SK-MEL-5 (cell line): ENCODE data around the gene ACTR3. TPM values are rescaled to one million over a fixed set of nuclear protein-coding genes. Genes with fewer than 3 reads are reported as not detected.
"Not testable (repeated sequence)": the region's sequence is repeated elsewhere in the genome, so short reads cannot be mapped to it uniquely, and the experiment has no call there.

Experiments used
- DNase-seq: peaks from one replicate; pipeline ENCODE4 v3.0.0-alpha.2; 2016; ENCODE audit warnings: low read depth, low spot score
- in situ Hi-C: cut with HindIII; loops from 2 replicates; pipeline ENCODE4 v1.10.0; 2016; ENCODE audit warnings: low sequenced_read_pairs, high pct_unique_total_duplicates, low pct_unique_long_range_greater_than_20kb
- polyA plus RNA-seq, 2 experiments: library from polyadenylated mRNA; depleted of rRNA; stranded (reverse); fragments of >200 nt; gene quantifications; 2 replicates each; pipeline ENCODE4 v1.2.3, GENCODE V29; 2015
- total RNA-seq: library from RNA; depleted of rRNA; stranded (reverse); fragments of >200 nt; shearing (Covaris generic); gene quantifications from 2 replicates; pipeline ENCODE4 v1.2.3, GENCODE V29; 2014; rRNA removed

Gene ACTR3
- 217 and 218 TPM in 2 replicates for total RNA-seq
- polyA plus RNA-seq (2015; cell fraction: cytosol; rRNA removed) = 138 and 168 TPM in 2 replicates
- polyA plus RNA-seq (2015; cell fraction: nucleus; rRNA removed) = 40.6 and 47.3 TPM in 2 replicates

DNA sequence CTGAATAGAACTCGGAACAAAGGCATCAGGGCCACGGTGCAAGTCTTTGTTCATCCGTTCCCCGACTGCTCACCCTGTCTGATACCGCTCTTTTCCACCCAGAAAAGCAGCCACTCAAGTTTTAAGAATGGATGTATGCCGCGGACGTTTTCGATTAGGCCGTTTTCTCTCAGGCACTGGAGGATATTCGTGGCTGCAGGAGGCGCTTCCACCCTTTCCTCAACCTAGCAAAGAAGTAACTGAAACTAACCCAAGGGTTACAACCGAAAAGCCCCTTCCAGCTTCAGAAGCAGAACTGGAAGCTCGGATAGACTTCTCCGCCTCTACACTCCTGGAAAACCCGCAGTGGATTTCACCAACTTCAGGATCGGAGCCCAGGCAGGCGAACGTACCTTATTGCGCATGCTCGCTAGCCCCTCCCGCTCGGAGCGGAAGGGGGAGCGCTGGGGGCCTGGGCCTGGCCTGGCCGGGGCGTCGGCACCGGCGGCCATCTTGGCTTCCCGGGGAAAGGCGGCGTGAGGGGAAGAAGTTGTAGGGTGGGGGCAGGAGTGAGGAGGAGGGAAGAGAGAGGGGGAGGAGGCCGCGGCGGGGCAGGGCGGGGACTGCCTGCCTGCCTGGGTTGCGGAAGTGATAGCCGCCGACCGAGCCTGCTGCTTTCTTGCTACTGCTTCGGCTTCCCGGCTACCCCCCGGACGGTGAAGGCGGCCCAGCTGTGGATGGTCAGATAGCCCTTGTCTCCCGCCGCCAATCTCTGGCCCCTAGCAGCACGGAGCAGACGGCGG, at the start of gene ACTR3:
TSS of gene ACTR3 (plus strand) at position 619 of the 782 bp plus-strand sequence. CDS start 191 bp downstream, outside the sequence.
- in situ Hi-C loops = no loop called here
- DNase-seq = peak; percentile 97

- in situ Hi-C loops = no loop called here
Observed at GRCh38 chr2:113840518-113840917, 49.4 kb upstream of the ACTR3 start.

GRCh38 chr2:113842919-113843736, 46.8 kb upstream of the ACTR3 start:
- no peak for DNase-seq
- in situ Hi-C loops = no loop called here

More at GRCh38 chr2:113840518-113840917, 49.4 kb upstream of the ACTR3 start:
- no peak for DNase-seq

DNA sequence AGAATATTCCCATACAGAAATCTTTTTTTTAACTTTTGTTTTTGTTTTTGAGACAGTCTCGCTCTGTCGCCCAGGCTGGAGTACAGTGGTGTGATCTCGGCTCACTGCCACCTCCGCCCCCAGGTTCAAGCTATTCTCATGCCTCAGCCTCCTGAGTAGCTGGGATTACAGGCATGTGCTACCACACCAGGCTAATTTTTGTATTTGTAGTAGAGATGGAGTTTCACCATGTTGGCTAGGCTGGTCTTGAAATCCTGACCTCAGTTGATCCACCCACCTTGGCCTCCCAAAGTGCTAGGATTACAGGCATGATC, 46.2 kb upstream of the ACTR3 start:
- DNase-seq = not testable (repeated sequence)

GRCh38 chr2:113845261-113845660, 44.6 kb upstream of the ACTR3 start:
- no peak for DNase-seq
- in situ Hi-C loops = no loop called here

More for the DNA sequence above, 46.2 kb upstream of the ACTR3 start:
- in situ Hi-C loops = not testable (repeated sequence)

GRCh38 chr2:113845796-113846195, 44.1 kb upstream of the ACTR3 start:
- in situ Hi-C loops, DNase-seq: not testable (repeated sequence)

DNA sequence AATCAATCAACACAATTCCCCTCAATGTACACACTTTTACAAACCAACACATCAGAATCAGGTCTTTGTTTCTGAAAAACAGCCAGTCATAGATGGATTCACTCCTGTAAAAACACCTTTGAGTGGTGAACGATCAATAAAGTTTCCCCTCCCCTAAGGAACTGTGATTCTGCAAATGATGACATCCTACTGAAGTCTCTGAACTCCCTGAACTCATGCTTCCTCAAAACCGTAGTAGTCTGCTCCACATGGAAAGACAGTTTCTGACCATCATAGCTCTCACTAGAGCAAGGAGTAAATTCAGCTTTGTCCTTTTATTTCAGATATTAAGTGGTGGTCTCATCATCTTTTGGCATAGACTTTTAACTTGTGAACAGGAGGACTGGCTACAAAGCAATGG, 43.5 kb upstream of the ACTR3 start:
- in situ Hi-C loops = no loop called here
- no peak for DNase-seq

DNA sequence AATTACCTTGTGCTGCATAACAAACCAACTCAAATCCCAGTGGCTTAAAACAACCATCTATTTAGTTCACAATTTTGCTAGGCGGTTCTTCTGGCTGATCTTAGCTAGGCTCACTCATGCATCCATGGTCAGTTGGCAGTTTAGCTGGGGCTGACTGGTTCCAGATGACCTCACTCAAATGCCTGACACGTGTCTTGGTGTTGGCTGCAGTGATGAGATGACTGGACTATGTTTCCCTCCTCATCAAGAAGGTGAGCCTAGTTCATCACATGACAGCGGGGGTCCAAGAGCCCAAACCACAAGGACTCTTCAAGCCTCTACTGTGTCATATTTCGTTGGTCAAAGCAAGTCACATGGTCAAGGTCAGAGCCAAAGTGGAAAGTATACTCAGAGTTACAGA, 42.7 kb upstream of the ACTR3 start:
- no peak for DNase-seq
- in situ Hi-C loops = no loop called here

- in situ Hi-C loops = no loop called here
Observed at GRCh38 chr2:113848758-113849415, 41.0 kb upstream of the ACTR3 start.

DNA sequence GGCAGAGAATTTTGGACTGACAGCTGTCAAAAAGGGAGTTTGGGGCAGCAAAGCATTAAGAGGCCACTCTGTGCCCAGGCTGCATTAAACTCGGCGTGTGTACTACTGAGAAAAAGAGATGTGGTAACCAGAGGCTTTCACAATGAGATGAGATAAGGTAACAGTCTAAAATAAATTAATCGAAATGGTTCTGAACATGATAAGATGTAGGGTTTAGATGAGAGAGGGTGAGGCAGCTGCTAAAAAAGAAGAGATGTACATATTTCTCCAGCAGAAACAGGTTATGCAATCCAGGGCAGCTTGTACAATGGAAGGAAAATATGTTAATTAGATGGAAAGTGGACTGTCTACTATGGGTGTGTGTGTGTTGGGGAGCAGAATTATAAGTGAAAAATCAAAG, 39.2 kb upstream of the ACTR3 start:
- no peak for DNase-seq
- in situ Hi-C loops = no loop called here

More at GRCh38 chr2:113848758-113849415, 41.0 kb upstream of the ACTR3 start:
- no peak for DNase-seq

GRCh38 chr2:113851640-113852039, 38.2 kb upstream of the ACTR3 start:
- in situ Hi-C loops = no loop called here
- no peak for DNase-seq

GRCh38 chr2:113854208-113854607, 35.7 kb upstream of the ACTR3 start:
- no peak for DNase-seq
- in situ Hi-C loops = no loop called here

- no peak for DNase-seq
- in situ Hi-C loops = no loop called here
Observed at GRCh38 chr2:113854970-113855740, 34.7 kb upstream of the ACTR3 start.

DNA sequence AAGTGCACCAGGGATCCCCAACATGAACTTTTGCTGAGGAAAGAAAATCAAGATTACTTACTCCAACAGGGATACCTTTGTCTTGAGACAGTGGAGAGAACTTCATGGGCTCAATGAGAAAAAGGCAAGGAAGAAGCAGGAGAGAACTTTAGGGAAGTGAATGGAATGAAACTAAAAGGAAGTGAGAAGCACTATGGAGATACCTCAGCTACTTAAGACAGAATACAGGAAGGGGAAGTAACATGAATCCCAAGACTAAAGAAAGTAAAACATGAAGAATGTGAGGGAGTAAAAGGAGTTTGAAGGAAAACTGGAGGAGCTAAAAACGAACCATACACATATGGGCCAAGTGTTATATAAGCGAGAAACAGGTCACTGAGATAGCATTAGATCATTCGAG, 32.4 kb upstream of the ACTR3 start:
- in situ Hi-C loops = no loop called here
- DNase-seq = no peak

- in situ Hi-C loops = no loop called here
- no peak for DNase-seq
Observed at GRCh38 chr2:113858764-113859163, 31.1 kb upstream of the ACTR3 start.

GRCh38 chr2:113861740-113862139, 28.1 kb upstream of the ACTR3 start:
- DNase-seq = no peak
- in situ Hi-C loops = no loop called here

GRCh38 chr2:113863144-113863543, 26.7 kb upstream of the ACTR3 start:
- DNase-seq = no peak
- in situ Hi-C loops = no loop called here
